ENCODE results near the gene CUX1. TPM values are rescaled to one million over a fixed set of nuclear protein-coding genes. Genes with fewer than 3 reads are reported as not detected.
"Not testable (repeated sequence)": the region's sequence is repeated elsewhere in the genome, so short reads cannot be mapped to it uniquely, and the experiment has no call there.

Gene CUX1
- total and polyA plus RNA-seq, 4 donors, result 40.5 to 138 (median 69.1) TPM

DNA sequence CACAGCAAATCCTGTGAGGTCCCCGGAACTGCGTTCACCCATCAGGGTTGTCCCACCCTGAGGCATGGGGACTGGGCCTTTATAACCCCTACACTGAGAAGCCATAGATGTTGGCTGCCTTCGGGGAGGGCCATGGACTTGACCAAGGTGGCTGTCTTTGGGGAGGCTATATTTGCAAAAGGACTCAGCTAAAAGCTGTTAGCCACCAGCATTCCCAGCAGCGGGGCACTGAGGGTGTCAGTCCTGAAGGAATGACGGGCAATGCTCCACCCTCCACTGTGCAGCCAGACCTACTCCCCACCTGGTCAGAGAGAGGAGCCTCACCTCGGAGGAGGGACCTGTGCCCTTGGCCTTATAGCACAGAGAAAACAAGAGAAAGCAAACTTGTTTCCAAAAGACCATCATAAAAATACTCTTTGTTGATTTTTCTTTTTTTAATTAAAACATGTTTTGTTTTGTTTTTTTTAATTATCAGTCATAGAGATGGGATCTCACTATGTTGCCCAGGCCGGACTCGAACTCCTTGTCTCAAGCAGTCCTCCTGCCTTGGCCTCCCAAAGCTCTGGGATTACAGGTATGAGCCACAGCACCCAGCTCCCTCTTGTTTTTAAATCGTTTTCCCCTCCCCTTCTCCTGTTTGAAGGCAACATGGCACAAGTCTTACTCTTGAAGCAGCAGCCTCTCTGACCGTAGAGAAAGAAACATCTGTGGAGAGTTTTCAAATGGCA lies 26.7 kb upstream of the CUX1 start:
- Histone ChIP-seq H3K4me3 (no peak overlapping the region), H3K36me3 (ENCODE audit: control insufficient read depth in 4 of 4, insufficient read depth in 4 of 4, low read length in 4 of 4) (no peaks in the 10 kb centered on the region), H3K9me3 (ENCODE audit: control insufficient read depth in 4 of 4, insufficient read depth in 3 of 4, low read length in 3 of 4) (peaks cover 0 to 2% (median 0%) of the 10 kb centered on the region in 4 donors), H3K4me1 (ENCODE audit: control insufficient read depth in 5 of 5, insufficient read depth in 5 of 5, low read length in 5 of 5) (no peaks in the 10 kb centered on the region), H3K27me3 (ENCODE audit: control insufficient read depth in 3 of 3, insufficient read depth in 3 of 3, low read length in 2 of 3) (no peaks in the 10 kb centered on the region), H3K27ac (ENCODE audit: low read depth in 1 of 2, low read length in 1 of 2) (no peak overlapping the region), H3K9ac (ENCODE audit: insufficient read depth in 1 of 2, low read length in 2 of 2) (no peak overlapping the region)
- TF ChIP-seq CTCF (IDR thresholded peaks at IDR 0.05; ENCODE audit: control extremely low read depth, extremely low read depth), result no peak
- WGBS, 2 donors, result 89 to 90% methylated on average over 10 of the region's 10 CpGs
- ATAC-seq (ENCODE audit: insufficient read depth, low FRiP score) (no peak), DNase-seq (no peak)

- no peaks in the 10 kb centered on the region for H3K4me1 ChIP-seq (ENCODE audit: control insufficient read depth in 5 of 5, insufficient read depth in 5 of 5, low read length in 5 of 5)
- peaks cover 0 to 5% (median 0%) of the 10 kb centered on the region in 4 donors for H3K9me3 ChIP-seq (ENCODE audit: control insufficient read depth in 4 of 4, insufficient read depth in 3 of 4, low read length in 3 of 4)
- no peak for ATAC-seq (ENCODE audit: insufficient read depth, low FRiP score)
- H3K27ac ChIP-seq (ENCODE audit: low read depth in 1 of 2, low read length in 1 of 2), result no peak overlapping the region
- H3K9ac ChIP-seq (ENCODE audit: insufficient read depth in 1 of 2, low read length in 2 of 2), result no peak overlapping the region
- no peaks in the 10 kb centered on the region for H3K27me3 ChIP-seq (ENCODE audit: control insufficient read depth in 3 of 3, insufficient read depth in 3 of 3, low read length in 2 of 3)
- no peak for TF ChIP-seq CTCF (IDR thresholded peaks at IDR 0.05; ENCODE audit: control extremely low read depth, extremely low read depth)
- H3K4me3 ChIP-seq, result no peak overlapping the region
- no peak for DNase-seq
- H3K36me3 ChIP-seq (ENCODE audit: control insufficient read depth in 4 of 4, insufficient read depth in 4 of 4, low read length in 4 of 4), result no peaks in the 10 kb centered on the region
- WGBS, 2 donors, result 81 to 91% methylated on average over 9 of the region's 9 CpGs
Observed at GRCh38 chr7:101792051-101792681, 25.3 kb upstream of the CUX1 start.

DNA sequence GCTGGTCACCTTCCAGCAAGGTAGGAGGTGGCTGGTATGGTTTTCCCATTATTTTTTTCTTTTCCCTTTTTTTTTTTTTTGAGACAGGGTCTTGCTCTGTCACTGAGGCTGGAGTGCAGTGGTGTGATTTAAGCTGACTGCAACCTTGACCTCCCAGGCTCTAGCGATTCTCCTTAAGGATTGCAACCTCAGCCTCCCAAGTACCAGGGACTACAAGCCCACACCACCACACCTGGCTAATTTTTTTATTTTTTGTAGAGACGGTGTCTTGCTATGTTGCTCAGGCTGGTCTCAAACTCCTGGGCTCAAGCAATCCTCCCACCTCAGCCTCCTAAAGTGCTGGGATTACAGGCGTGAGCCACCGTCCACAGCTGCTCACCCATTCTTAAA lies 24.7 kb upstream of the CUX1 start:
- H3K27me3 ChIP-seq (ENCODE audit: control insufficient read depth in 3 of 3, insufficient read depth in 3 of 3, low read length in 2 of 3); ATAC-seq (ENCODE audit: insufficient read depth, low FRiP score); H3K4me1 ChIP-seq (ENCODE audit: control insufficient read depth in 5 of 5, insufficient read depth in 5 of 5, low read length in 5 of 5); H3K9me3 ChIP-seq (ENCODE audit: control insufficient read depth in 4 of 4, insufficient read depth in 3 of 4, low read length in 3 of 4); H3K4me3 ChIP-seq; DNase-seq; H3K27ac ChIP-seq (ENCODE audit: low read depth in 1 of 2, low read length in 1 of 2); H3K9ac ChIP-seq (ENCODE audit: insufficient read depth in 1 of 2, low read length in 2 of 2); H3K36me3 ChIP-seq (ENCODE audit: control insufficient read depth in 4 of 4, insufficient read depth in 4 of 4, low read length in 4 of 4): not testable (repeated sequence)
- WGBS, 2 donors, result 96 to 97% methylated on average over 4 of the region's 4 CpGs

DNA sequence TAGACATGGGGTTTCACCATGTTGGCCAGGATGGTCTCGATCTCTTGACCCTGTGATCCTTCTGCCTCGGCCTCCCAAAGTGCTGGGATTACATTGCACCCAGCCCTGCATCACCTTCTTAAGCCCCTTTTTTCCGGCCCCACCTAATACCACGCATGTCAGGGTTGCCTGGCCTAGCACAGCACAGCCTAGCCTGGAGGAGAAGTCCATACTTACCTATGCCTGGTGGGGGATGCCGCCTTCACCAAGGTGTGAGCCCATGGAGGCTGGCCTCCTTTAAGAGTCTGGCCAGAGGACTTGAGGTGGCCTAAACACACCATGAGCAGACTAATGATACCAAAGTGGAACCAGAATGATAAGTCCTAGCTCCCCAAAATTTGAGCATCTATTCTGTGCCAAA lies 22.0 kb upstream of the CUX1 start:
- Histone ChIP-seq H3K4me3 (no peak overlapping the region), H3K9ac (ENCODE audit: insufficient read depth in 1 of 2, low read length in 2 of 2) (no peak overlapping the region), H3K9me3 (ENCODE audit: control insufficient read depth in 4 of 4, insufficient read depth in 3 of 4, low read length in 3 of 4) (peaks cover 0 to 3% (median 0%) of the 10 kb centered on the region in 4 donors), H3K27me3 (ENCODE audit: control insufficient read depth in 3 of 3, insufficient read depth in 3 of 3, low read length in 2 of 3) (peaks cover 0 to 2% (median 0%) of the 10 kb centered on the region in 3 donors), H3K4me1 (ENCODE audit: control insufficient read depth in 5 of 5, insufficient read depth in 5 of 5, low read length in 5 of 5) (no peaks in the 10 kb centered on the region), H3K36me3 (ENCODE audit: control insufficient read depth in 4 of 4, insufficient read depth in 4 of 4, low read length in 4 of 4) (no peaks in the 10 kb centered on the region), H3K27ac (ENCODE audit: low read depth in 1 of 2, low read length in 1 of 2) (no peak overlapping the region)
- no peak for ATAC-seq (ENCODE audit: insufficient read depth, low FRiP score)
- no peak for DNase-seq
- no peak for TF ChIP-seq CTCF (IDR thresholded peaks at IDR 0.05; ENCODE audit: control extremely low read depth, extremely low read depth)
- 93 to 99% methylated on average over 5 of the region's 5 CpGs for WGBS, 2 donors

DNA sequence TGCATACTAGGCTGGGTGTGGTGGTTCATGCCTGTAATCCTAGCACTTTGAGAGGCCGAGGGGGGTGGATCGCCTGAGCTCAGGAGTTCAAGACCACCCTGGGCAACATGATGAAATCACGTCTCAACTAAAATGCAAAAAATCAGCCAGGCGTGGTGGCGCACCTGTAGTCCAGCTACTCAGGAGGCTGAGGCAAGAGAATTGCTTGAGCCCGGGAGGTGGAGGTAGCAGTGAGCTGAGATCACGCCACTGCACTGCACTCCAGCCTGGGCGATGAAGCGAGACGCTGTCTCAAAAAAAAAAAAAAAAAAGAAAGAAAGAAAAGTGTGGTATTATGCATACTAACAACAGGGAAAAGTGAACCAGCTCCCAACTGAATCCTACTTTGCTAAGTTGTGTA lies 19.3 kb upstream of the CUX1 start:
- H3K9me3 ChIP-seq (ENCODE audit: control insufficient read depth in 4 of 4, insufficient read depth in 3 of 4, low read length in 3 of 4); H3K27me3 ChIP-seq (ENCODE audit: control insufficient read depth in 3 of 3, insufficient read depth in 3 of 3, low read length in 2 of 3); H3K27ac ChIP-seq (ENCODE audit: low read depth in 1 of 2, low read length in 1 of 2); H3K36me3 ChIP-seq (ENCODE audit: control insufficient read depth in 4 of 4, insufficient read depth in 4 of 4, low read length in 4 of 4); DNase-seq; ATAC-seq (ENCODE audit: insufficient read depth, low FRiP score); H3K9ac ChIP-seq (ENCODE audit: insufficient read depth in 1 of 2, low read length in 2 of 2); H3K4me3 ChIP-seq; H3K4me1 ChIP-seq (ENCODE audit: control insufficient read depth in 5 of 5, insufficient read depth in 5 of 5, low read length in 5 of 5): not testable (repeated sequence)
- WGBS, 2 donors, result 91 to 94% methylated on average over 10 of the region's 10 CpGs
